ENCODE measurements around the gene PYCARD.
"Not testable (repeated sequence)": the region's sequence is repeated elsewhere in the genome, so short reads cannot be mapped to it uniquely, and the experiment has no call there.

PYCARD gene

DNA sequence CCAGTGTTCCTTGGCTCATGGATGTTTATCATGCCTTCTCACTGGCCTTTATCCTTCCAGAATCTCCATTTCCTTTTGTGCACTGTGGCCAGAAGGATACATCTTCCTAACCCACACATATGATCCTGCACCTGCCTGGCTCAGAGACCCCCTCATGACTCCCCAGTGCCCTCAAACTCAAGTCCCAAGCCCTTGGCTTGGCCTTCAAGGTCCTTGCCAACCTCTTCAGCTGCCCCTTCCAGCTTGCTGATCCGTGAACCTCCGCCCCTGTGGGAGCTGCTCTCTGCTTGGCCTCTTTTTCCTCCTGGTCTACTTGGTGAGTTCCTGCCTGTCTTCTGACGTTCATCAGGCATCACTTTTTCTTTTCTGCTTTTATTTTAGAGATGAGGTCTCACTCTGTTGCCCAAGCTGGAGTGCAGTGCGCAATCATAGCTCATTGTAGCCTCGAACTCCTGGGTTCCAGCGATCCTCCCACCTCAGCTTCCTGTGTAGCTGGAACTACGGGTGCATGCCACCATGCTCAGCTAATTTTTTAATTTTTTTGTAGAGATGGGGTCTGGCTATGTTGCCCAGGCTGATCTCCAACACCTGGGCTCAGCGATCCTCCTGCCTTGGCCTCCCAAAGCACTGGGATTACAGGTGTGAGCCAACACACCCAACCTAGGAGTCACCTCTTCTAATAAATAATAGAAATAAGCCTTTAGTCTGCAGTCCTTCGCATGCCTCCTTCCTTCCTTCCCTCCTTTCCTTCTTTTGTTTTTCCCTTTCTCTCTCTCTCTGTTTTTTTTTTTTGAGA is 2.5 kb upstream of the PYCARD start:
- TF ChIP-seq, protein P1, sequence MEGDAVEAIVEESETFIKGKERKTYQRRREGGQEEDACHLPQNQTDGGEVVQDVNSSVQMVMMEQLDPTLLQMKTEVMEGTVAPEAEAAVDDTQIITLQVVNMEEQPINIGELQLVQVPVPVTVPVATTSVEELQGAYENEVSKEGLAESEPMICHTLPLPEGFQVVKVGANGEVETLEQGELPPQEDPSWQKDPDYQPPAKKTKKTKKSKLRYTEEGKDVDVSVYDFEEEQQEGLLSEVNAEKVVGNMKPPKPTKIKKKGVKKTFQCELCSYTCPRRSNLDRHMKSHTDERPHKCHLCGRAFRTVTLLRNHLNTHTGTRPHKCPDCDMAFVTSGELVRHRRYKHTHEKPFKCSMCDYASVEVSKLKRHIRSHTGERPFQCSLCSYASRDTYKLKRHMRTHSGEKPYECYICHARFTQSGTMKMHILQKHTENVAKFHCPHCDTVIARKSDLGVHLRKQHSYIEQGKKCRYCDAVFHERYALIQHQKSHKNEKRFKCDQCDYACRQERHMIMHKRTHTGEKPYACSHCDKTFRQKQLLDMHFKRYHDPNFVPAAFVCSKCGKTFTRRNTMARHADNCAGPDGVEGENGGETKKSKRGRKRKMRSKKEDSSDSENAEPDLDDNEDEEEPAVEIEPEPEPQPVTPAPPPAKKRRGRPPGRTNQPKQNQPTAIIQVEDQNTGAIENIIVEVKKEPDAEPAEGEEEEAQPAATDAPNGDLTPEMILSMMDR (IDR thresholded peaks at IDR 0.05; ENCODE audit: low read depth, low read length), result no peak
- in situ Hi-C loops (cut with HindIII; ENCODE audit: low sequenced_read_pairs), result no loop called here
- no peak for DNase-seq (ENCODE audit: low read depth, low spot score)
- H3K4me3 ChIP-seq (ENCODE audit: low read depth, low read length), result no peak overlapping the region

DNA sequence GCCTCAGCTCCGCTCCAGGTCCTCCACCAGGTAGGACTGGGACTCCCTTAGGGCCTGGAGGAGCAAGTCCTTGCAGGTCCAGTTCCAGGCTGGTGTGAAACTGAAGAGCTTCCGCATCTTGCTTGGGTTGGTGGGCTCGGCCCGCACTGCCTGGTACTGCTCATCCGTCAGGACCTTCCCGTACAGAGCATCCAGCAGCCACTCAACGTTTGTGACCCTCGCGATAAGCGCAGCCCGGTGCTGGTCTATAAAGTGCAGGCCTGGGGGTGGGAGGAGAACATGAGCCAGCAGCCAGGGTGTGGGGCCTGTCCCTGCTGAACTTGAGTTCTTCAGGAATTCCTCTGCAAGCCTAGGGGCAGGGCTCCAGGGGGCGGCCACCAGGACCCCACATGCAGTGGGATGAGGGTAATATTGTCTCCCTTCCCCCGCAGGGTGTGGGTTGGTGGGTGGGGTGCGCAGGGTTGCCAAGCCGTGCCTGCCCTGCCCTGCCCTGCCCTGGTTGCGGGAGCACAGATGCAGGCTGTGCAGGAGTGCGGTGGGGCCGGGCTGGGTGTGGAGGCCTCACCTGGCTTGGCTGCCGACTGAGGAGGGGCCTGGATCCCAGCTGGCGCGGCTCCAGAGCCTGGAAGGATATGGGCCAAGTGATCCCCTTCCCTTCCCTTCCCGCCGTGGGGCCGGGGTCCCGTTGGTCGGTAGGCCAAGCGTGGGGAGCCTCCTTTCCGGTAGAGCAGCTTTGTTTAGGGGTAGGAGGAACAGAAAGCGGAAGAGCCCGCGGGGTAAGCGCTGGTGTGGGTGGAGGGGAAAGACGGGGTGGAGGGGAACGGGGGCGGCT is 762 bp downstream of the PYCARD start:
- no peak for DNase-seq (ENCODE audit: low read depth, low spot score)
- peak overlapping the region; percentile 55 for H3K4me3 ChIP-seq (ENCODE audit: low read depth, low read length)
- TF ChIP-seq, protein P1 (IDR thresholded peaks at IDR 0.05; ENCODE audit: low read depth, low read length), result no peak
- in situ Hi-C loops (cut with HindIII; ENCODE audit: low sequenced_read_pairs), result no loop called here

DNA sequence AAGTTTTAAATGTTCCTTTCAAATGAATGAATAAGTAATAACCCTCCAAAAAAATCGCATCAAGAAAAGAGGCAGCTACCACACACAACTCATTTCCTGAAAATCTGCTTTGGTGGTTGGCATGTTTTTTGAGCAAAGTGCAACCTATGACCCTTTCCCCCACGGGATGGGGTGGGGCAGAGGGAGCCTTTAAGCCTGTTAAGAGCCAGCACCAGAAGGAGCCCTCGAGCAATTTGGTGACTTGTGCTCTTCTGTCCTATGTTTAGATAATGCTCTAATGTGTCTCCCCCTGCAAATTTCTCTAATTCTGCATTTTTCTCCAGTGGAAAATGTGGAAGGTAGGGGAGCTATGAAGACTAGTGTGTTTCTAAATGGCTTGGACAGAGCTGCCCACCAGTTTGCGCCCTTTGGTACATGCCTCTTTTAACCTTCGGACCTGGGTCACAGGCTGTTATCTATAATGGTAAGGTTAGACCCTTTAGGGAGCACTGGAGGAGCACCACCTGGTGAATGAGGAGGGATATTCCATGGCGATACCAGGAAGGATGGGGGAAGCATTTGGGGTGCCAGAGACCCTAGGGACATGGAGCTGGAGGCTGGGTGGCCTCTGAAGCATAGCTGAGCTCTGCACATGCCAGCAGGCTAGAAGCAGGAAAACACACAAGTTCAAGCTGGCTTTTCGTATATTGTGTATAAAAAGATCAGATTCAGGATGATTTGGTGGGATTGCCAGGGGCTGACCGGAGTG is 1.6 kb downstream of the PYCARD start:
- H3K4me3 ChIP-seq (ENCODE audit: low read depth, low read length), result no peak overlapping the region
- DNase-seq (ENCODE audit: low read depth, low spot score), result no peak
- TF ChIP-seq, protein P1 (IDR thresholded peaks at IDR 0.05; ENCODE audit: low read depth, low read length), result no peak
- in situ Hi-C loops (cut with HindIII; ENCODE audit: low sequenced_read_pairs), result no loop called here

DNA sequence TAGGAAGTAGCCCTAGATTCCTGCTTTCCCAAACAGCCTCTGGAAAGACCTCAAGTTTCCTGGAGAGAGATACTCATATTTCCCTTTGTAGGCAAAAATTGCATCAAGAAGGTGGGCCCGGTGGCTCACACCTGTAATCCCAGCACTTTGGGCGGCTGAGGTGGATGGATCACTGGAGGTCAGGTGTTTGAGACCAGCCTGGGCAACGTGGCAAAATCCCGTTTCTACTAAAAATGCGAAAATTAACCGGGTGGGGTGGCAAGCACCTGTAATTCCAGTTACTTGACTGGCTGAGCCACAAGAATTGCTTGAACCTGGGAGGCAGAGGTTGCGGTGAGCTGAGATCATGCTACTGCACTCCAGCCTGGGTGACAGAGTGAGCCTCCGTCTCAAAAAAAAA is 2.4 kb downstream of the PYCARD start:
- H3K4me3 ChIP-seq (ENCODE audit: low read depth, low read length); DNase-seq (ENCODE audit: low read depth, low spot score); in situ Hi-C loops (cut with HindIII; ENCODE audit: low sequenced_read_pairs): not testable (repeated sequence)

DNA sequence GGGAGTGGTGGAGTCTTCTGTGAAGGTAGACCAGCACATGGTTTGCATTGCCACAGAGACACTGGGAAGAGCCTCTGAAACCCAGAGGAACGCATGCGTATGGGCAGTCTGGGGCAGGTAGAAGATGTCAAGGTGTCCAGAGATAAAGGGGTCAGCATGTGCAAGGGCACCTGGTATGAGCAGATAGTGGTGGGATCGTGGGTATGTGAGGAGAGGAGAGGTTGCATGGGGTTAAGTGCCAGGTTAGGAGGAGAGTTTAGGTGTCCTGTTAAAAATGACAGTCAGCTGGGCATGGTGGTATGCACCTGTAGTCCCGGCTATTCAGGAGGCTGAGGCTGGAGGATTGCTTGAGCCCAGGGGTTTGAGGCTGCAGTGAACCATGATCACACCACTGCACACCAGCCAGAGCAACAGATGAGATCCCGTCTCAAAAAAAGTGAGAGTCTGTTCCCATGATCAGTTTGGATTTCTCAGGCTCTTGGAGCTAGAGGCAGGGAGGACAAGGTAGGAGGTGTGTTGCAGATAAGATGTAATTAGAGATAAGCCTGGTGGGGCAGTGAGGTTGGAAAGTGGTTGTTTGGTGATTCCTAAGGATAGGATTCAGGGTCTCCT is 3.0 kb downstream of the PYCARD start:
- in situ Hi-C loops (cut with HindIII; ENCODE audit: low sequenced_read_pairs), result loop anchor here (25.0 kb wide), 1 partner anchor 263 kb away; the partner anchor contains the start of genes ARMC5 and TGFB1I1
- TF ChIP-seq, protein P1 (IDR thresholded peaks at IDR 0.05; ENCODE audit: low read depth, low read length), result no peak
- DNase-seq (ENCODE audit: low read depth, low spot score), result no peak
- no peak overlapping the region for H3K4me3 ChIP-seq (ENCODE audit: low read depth, low read length)

DNA sequence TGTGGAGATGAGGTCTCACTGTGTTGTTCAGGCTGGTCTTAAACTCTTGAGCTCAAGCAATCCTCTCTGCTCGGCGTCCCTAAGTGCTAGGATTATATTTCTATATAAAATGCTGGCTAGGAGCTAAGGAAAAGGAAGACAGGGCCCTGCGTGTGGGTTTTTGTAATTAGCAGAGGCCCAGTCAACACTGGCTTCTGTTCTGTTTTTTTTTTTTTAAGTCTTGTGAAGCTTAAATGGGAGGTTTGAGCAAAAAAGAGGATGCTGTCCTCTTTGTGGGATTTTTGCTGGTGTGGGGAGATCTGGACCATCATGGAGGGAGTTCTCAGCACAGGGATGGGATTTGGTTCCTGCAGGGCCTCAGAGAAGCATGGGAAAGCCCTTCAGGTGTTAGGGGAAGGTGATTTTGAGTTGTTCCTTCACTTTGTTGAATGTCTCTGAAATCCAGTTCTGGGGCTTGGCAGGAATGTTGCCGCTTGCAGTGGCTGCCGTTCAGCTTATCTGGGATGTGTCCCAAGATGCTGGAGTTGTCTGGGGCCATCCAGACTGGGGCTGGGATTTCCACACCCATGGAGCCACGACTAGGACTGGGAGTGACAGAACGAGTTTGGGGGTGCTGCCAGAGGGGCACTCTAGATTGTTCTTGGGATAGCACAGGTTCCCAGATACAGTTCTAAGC is 4.2 kb downstream of the PYCARD start:
- H3K4me3 ChIP-seq (ENCODE audit: low read depth, low read length), result no peak overlapping the region
- TF ChIP-seq, protein P1 (IDR thresholded peaks at IDR 0.05; ENCODE audit: low read depth, low read length), result no peak
- DNase-seq (ENCODE audit: low read depth, low spot score), result no peak
- in situ Hi-C loops (cut with HindIII; ENCODE audit: low sequenced_read_pairs), result loop anchor here (25.0 kb wide), 1 partner anchor 264 kb away; the partner anchor contains the start of genes ARMC5 and TGFB1I1

All from astrocyte of the spinal cord (primary cell).